Measurements from ENCODE around the gene COMMD7. TPM values are rescaled to one million over a fixed set of nuclear protein-coding genes. Genes with fewer than 3 reads are reported as not detected.
"Not testable (repeated sequence)": the region's sequence is repeated elsewhere in the genome, so short reads cannot be mapped to it uniquely, and the experiment has no call there.

The COMMD7 gene
- total RNA-seq, 1 donor, result 43.4 TPM

DNA sequence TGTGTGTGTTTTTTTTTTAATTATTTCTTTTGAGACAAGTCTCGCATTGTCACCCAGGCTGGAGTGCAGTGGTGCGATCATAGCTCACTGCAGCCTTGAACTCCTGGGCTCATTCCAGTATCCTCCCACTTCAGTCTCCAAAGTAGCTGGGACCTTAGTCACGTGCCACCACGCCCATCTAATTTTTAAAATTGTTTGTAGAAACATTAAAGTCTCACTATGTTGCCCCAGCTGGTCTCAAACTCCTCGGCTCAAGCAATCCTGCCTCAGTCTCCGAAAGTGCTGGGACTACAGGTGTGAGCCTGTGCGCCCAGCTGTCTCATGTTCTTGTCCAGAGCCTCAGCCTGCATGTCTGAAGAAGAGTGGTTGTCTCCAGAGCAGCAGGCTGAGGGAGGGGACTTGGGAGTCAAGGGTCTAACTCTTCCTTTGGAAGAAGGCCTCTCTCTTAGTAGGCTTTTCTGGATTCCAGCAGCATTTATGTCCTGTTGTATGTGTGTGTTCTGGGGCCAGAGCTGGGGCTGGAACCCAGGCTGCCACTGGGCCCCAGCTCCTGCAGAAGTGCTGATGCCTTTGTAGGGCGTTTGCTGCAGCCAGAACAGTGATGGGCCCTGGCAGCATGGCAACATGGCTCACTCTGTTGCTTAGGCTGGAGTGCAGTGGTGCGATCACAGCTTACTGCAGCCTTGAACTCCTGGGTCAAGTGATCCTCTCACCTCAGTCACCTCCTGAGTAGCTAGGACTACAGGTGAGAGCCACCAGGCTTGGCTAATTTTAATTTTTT is 24.3 kb upstream of the COMMD7 start:
- no peak for DNase-seq (ENCODE audit: low read depth in 2 of 3, low spot score in 2 of 3)

GRCh38 chr20:32765230-32765875 is 22.1 kb upstream of the COMMD7 start:
- not testable (repeated sequence) for DNase-seq (ENCODE audit: low read depth in 2 of 3, low spot score in 2 of 3)

GRCh38 chr20:32764005-32764960 is 21.0 kb upstream of the COMMD7 start:
- peak in 1 of 3 donors; percentile 39 for DNase-seq (ENCODE audit: low read depth in 2 of 3, low spot score in 2 of 3)

DNA sequence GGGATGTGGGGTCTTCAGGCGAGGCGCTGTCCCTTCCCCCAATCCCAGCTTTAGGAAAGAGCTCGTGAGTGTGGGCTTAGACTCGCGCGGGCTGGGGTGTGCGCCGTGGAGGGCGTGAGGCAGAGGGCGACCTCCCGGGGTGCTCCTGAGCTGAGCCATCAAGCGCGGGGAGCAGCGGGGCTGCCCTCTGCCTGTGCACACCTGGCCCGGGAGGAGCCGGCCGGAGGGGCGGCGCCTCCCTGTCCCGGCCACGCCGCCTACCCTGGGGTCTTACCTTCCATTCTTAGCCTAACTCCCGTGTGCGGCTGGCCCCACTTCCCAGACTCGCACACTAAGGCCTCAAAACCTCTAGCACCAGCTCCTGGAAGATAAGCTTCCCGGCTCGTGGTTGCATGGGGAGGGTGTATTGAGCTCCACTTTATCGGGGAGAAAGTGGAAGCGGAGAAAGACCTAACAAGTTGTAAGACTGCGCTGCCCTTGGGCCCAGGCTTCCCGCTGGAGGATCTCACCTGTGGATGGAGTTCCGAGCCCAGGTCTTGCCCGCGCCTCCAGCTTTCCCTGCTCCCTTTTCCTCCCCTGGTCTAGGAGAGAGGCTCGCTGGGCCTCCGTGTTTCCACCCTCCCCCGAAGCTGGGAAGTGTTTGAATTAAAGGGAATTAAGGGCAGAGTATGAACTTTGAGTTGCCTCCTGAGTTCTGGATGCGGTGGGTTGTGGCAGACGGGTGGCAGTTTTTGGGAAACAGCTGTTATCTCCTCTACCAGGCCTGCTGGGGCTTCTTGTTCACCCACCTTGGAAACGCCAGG is 20.1 kb upstream of the COMMD7 start:
- DNase-seq (ENCODE audit: low read depth in 2 of 3, low spot score in 2 of 3), result no peak

GRCh38 chr20:32762754-32763201 is 19.5 kb upstream of the COMMD7 start:
- DNase-seq (ENCODE audit: low read depth in 2 of 3, low spot score in 2 of 3), result no peak

DNA sequence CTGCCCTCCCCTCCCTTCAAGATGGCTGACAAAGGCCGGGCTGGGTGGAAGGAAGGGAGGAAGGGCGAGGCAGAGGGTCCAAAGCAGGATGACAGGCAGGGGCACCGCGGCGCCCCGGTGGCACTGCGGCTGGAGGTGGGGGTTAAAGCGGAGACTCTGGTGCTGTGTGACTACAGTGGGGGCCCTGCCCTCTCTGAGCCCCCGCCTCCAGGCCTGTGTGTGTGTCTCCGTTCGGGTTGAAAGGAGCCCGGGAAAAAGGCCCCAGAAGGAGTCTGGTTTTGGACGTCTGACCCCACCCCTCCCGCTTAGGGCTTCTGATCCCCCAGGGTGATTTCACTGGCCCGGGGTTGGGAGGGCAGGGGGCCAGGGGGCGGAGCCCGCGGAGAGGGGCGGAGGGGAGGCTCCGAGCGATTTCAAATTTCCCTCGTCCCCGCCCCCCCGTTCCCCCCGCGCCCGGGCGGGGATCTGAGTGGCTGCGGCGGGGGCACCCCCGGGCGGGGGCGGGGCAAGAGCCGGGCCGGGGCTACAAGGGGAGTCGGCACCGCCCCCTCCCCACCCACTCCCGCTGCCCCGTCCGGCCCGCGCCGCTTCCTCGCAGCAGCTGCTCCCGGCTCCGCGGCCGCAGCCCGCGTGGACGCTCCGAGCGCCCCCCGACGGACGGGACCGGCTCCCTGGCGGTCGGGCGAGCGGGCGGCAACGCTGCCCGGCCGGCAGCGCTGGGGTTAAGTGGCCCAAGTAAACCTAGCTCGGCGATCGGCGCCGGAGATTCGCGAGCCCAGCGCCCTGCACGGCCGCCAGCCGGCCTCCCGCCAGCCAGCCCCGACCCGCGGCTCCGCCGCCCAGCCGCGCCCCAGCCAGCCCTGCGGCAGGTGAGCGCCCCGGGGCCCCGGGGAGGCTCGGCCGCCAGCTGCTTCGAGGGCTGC is 18.8 kb upstream of the COMMD7 start, which contains the start of gene DNMT3B:
Gene DNMT3B, plus strand, starts transcription at position 555 of the 923 bp plus-strand sequence. CDS start 17,939 bp downstream, outside the sequence.
- DNase-seq (ENCODE audit: low read depth in 2 of 3, low spot score in 2 of 3), result peak; percentile 30 to 82 (median 76)

- no peak for DNase-seq (ENCODE audit: low read depth in 2 of 3, low spot score in 2 of 3)
Observed at GRCh38 chr20:32761417-32761830, 18.2 kb upstream of the COMMD7 start.

- no peak for DNase-seq (ENCODE audit: low read depth in 2 of 3, low spot score in 2 of 3)
Observed at GRCh38 chr20:32756156-32756555, 12.9 kb upstream of the COMMD7 start.

DNA sequence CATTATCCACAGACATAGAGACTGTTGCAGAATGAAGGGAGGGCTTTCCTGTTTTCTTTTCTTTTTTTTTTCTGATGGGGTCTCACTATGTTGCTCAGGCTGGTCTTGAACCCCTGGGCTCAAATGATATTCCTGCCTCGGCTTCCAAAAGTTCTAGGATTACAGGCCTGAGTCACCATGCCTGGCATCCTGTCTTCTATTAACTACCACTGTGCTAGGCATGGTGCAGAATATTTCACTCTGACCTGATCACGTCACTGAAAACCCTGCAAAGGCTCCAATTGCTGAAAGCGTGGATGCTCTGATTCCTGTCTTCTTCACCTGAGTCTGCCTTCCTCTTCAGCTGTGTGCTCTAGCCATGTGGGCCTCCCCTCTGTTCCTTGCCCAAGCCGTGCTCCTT is 10.5 kb upstream of the COMMD7 start:
- DNase-seq (ENCODE audit: low read depth in 2 of 3, low spot score in 2 of 3), result no peak

- no peak for DNase-seq (ENCODE audit: low read depth in 2 of 3, low spot score in 2 of 3)
Observed at GRCh38 chr20:32752458-32753250, 9.4 kb upstream of the COMMD7 start.

- no peak for DNase-seq (ENCODE audit: low read depth in 2 of 3, low spot score in 2 of 3)
Observed at GRCh38 chr20:32751702-32752457, 8.6 kb upstream of the COMMD7 start.

- DNase-seq (ENCODE audit: low read depth in 2 of 3, low spot score in 2 of 3), result no peak
Observed at GRCh38 chr20:32751293-32751692, 8.0 kb upstream of the COMMD7 start.

DNA sequence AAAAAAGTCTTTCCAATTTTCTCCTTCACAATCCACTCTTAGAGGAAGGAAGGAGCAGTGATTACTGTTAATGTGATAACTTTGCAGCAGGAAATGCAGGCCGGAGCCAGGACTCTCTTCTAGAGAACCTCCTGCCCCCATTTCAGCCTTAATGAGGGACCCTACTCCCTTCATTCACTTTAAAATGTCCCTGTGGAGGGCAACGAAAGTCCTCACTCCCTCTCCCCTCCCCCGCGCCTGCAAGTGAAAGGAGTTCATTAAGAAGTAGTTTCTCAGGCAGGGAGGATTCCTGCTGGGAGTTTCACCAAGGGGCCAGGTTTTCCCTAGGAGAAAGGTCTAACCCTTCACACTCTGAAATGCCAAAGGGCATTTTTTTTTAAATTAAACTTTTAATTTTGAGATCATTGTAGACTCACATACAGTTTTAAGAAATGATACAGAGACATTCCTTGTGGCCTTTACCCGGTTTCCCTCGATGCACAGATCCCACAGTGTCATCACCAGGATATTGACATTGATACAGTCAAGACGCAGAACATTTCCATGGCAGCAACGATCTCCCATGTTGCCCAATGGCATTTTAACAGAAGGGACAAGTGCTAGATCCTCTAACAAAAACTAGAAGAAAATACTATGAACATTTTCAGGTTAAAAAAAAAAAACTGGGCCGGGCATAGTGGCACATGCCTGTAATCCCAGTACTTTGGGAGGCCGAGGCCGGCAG is 6.8 kb upstream of the COMMD7 start:
- DNase-seq (ENCODE audit: low read depth in 2 of 3, low spot score in 2 of 3), result no peak

- DNase-seq (ENCODE audit: low read depth in 2 of 3, low spot score in 2 of 3), result no peak
Observed at GRCh38 chr20:32742322-32743236, 688 bp downstream of the COMMD7 start.

DNA sequence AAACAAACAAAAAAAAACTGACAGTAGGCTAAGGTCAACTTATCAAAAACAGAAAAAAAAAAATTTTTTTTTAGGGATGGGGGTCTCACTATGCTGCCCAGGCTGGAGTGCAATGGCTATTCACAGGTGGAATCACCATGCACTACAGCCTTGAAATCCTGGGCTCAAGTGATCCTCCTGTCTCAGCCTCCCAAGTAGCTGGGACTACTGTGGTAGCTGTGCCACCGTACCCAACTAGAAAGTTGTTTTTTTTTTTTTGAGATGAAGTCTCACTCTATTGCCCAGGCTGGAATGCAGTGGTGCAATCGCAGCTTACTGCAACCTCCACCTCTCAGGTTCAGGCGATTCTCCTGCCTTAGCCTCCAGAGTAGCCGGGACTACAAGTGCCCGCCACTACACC is 2.1 kb downstream of the COMMD7 start:
- DNase-seq (ENCODE audit: low read depth in 2 of 3, low spot score in 2 of 3), result no peak

Measured in hematopoietic multipotent progenitor cell (in vitro differentiated cells).